NCI-H226 (cell line): ENCODE results near the gene TTLL7.
A peak's percentile ranks its signal among the peaks of the same experiment; 100 is the strongest.
"Not testable (repeated sequence)": the region's sequence is repeated elsewhere in the genome, so short reads cannot be mapped to it uniquely, and the experiment has no call there.

ENCODE experiments used
- DNase-seq: peaks from one replicate; pipeline ENCODE4 v3.0.0-alpha.2; 2015

TTLL7 gene

GRCh38 chr1:83994111-83994510 lies 4.8 kb downstream of the TTLL7 start:
- DNase-seq: no peak

GRCh38 chr1:83990734-83991133 lies 8.2 kb downstream of the TTLL7 start:
- DNase-seq: no peak

- no peak for DNase-seq
Observed at GRCh38 chr1:83985048-83985447, 13.9 kb downstream of the TTLL7 start.

- not testable (repeated sequence) for DNase-seq
Observed at GRCh38 chr1:83983918-83984317, 15.0 kb downstream of the TTLL7 start.

- DNase-seq: no peak
Observed at GRCh38 chr1:83978056-83978455, 20.9 kb downstream of the TTLL7 start.

- no peak for DNase-seq
Observed at GRCh38 chr1:83976920-83977319, 22.0 kb downstream of the TTLL7 start.

- DNase-seq: no peak
Observed at GRCh38 chr1:83970802-83971201, 28.1 kb downstream of the TTLL7 start.

- no peak for DNase-seq
Observed at GRCh38 chr1:83970114-83970513, 28.8 kb downstream of the TTLL7 start.

- no peak for DNase-seq
Observed at GRCh38 chr1:83967336-83967735, 31.6 kb downstream of the TTLL7 start.

- no peak for DNase-seq
Observed at GRCh38 chr1:83964153-83964552, 34.8 kb downstream of the TTLL7 start.

- no peak for DNase-seq
Observed at GRCh38 chr1:83961571-83962295, 37.2 kb downstream of the TTLL7 start.

- peak; percentile 41 for DNase-seq
Observed at GRCh38 chr1:83960669-83961277, 38.2 kb downstream of the TTLL7 start.

GRCh38 chr1:83959824-83960498 lies 39.0 kb downstream of the TTLL7 start:
- peak; percentile 85 for DNase-seq

GRCh38 chr1:83958704-83959103 lies 40.2 kb downstream of the TTLL7 start:
- no peak for DNase-seq

- no peak for DNase-seq
Observed at GRCh38 chr1:83954166-83954823, 44.6 kb downstream of the TTLL7 start.

- DNase-seq: no peak
Observed at GRCh38 chr1:83950106-83950661, 48.7 kb downstream of the TTLL7 start.

- peak; percentile 29 for DNase-seq
Observed at GRCh38 chr1:83942914-83943313, 56.0 kb downstream of the TTLL7 start.

GRCh38 chr1:83934550-83934949 lies 64.4 kb downstream of the TTLL7 start:
- DNase-seq: no peak

GRCh38 chr1:83932693-83933092 lies 66.2 kb downstream of the TTLL7 start:
- DNase-seq: no peak

- DNase-seq: no peak
Observed at GRCh38 chr1:83932281-83932680, 66.7 kb downstream of the TTLL7 start.

- DNase-seq: peak; percentile 5
Observed at GRCh38 chr1:83931658-83932253, 67.2 kb downstream of the TTLL7 start.

GRCh38 chr1:83929184-83929583 lies 69.7 kb downstream of the TTLL7 start:
- peak; percentile 28 for DNase-seq

GRCh38 chr1:83928396-83928795 lies 70.5 kb downstream of the TTLL7 start:
- DNase-seq: no peak
